Kidney tubule cell (primary cell): ENCODE measurements around the gene UGT1A10.

Experiments used
- DNase-seq: peaks from one replicate; pipeline ENCODE4 v3.0.0-alpha.2; 2018; ENCODE audit warnings: low spot score

UGT1A10 gene

GRCh38 chr2:233822101-233822771 is 186.0 kb downstream of the UGT1A10 start:
- no peak for DNase-seq
